ENCODE data around the gene SSBP3. TPM values are rescaled to one million over a fixed set of nuclear protein-coding genes. Genes with fewer than 3 reads are reported as not detected.

SSBP3 gene
- total and polyA plus RNA-seq, 2 of the 13 experiments (the other 11 are each of a cell fraction or from before 2014, with no cell fraction given), result 8.5 to 17.6 TPM

DNA sequence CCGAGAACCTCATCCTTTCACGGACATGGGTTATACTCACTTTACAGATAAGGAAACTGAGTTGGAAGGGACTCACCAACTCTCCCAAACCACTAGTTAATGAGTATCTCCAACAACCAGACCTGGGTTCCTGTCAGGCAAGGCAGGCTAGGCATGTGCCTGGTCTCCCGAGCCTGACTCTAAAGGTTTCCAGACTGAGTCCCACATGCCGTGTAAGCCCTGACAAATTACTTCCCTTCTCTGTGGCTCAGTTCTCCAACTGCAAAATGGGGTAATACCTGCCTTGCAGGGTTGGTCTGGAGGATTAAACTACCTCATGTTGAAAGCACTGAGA lies 34.3 kb downstream of the SSBP3 start:
- Histone ChIP-seq H3K4me2 (ENCODE audit: low read depth, low read length) (no peak overlapping the region), H3K27me3 (ENCODE audit: control insufficient read depth in 1 of 2, insufficient read depth in 2 of 2, low read length in 2 of 2) (no peaks in the 10 kb centered on the region), H4K20me1 (ENCODE audit: insufficient read depth, low read length) (peaks cover 4% of the 10 kb centered on the region), H3K79me2 (ENCODE audit: insufficient read depth, low read length) (peaks cover 2% of the 10 kb centered on the region), H3K9ac (ENCODE audit: insufficient read depth, low read depth, low read length) (no peak overlapping the region), H3K27ac (ENCODE audit: extremely low read length, insufficient read depth, low read length) (no peak overlapping the region), H3K36me3 (replicated peaks in 1 of 2; ENCODE audit: control insufficient read depth in 1 of 2, insufficient read depth in 2 of 2, low read length in 2 of 2) (peaks cover 1 to 9% of the 10 kb centered on the region in 2 experiments; a peak in 1 of 5 replicates), H3K4me1 (ENCODE audit: insufficient read depth, low read length) (peaks cover 32% of the 10 kb centered on the region), H3K4me3 (replicated peaks in 1 of 3; ENCODE audit: insufficient read depth in 1 of 3, low read depth in 2 of 3, low read length in 3 of 3) (no peak overlapping the region), H2AFZ (ENCODE audit: low read length) (no peak overlapping the region), H3K9me3 (ENCODE audit: low read length) (no peaks in the 10 kb centered on the region)
- ATAC-seq, result no peak
- no TSS peak for BruUV-seq (replicated peaks)
- peak; percentile 21 for FAIRE-seq
- no peak for DNase-seq (ENCODE audit: low spot score)
- ChIA-PET CTCF (ENCODE audit: low intra/inter-chr PET ratio, low total read pairs) (no interaction called here), POLR2A (no interaction called here)
- intact Hi-C loops (cut with micrococcal nuclease; ENCODE audit: unreplicated experiment), result no loop called here
- in situ Hi-C loops (cut with HindIII; ENCODE audit: extremely low pct_ligation_motif_present, low pct_unique_long_range_greater_than_20kb), result no loop called here
- TF ChIP-seq IRX3 (CRISPR knock-in tag; IDR thresholded peaks at IDR 0.05; ENCODE audit: borderline replicate concordance, low read depth) (no peak), BCL6 (CRISPR knock-in tag; IDR thresholded peaks at IDR 0.05) (no peak), ZNF792 (CRISPR knock-in tag; IDR thresholded peaks at IDR 0.05) (peak; percentile 93)
- TF ChIP-seq, protein P1, sequence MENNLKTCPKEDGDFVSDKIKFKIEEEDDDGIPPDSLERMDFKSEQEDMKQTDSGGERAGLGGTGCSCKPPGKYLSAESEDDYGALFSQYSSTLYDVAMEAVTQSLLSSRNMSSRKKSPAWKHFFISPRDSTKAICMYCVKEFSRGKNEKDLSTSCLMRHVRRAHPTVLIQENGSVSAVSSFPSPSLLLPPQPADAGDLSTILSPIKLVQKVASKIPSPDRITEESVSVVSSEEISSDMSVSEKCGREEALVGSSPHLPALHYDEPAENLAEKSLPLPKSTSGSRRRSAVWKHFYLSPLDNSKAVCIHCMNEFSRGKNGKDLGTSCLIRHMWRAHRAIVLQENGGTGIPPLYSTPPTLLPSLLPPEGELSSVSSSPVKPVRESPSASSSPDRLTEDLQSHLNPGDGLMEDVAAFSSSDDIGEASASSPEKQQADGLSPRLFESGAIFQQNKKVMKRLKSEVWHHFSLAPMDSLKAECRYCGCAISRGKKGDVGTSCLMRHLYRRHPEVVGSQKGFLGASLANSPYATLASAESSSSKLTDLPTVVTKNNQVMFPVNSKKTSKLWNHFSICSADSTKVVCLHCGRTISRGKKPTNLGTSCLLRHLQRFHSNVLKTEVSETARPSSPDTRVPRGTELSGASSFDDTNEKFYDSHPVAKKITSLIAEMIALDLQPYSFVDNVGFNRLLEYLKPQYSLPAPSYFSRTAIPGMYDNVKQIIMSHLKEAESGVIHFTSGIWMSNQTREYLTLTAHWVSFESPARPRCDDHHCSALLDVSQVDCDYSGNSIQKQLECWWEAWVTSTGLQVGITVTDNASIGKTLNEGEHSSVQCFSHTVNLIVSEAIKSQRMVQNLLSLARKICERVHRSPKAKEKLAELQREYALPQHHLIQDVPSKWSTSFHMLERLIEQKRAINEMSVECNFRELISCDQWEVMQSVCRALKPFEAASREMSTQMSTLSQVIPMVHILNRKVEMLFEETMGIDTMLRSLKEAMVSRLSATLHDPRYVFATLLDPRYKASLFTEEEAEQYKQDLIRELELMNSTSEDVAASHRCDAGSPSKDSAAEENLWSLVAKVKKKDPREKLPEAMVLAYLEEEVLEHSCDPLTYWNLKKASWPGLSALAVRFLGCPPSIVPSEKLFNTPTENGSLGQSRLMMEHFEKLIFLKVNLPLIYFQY (CRISPR knock-in tag; IDR thresholded peaks at IDR 0.05; ENCODE audit: borderline replicate concordance), result no peak
- 73% methylated on average over 4 of the region's 4 CpGs for WGBS (ENCODE audit: low lambda C conversion rate)
